Choroid plexus epithelial cell (primary cell): ENCODE results near the gene SCYL1.

ENCODE experiments used
- DNase-seq: peaks from one replicate; pipeline ENCODE4 v3.0.0-alpha.2; 2010; ENCODE audit warnings: low read depth
- H3K4me3 ChIP-seq: 2 replicates; pipeline ENCODE4 v1.5.1; 2011; ENCODE audit warnings: low read depth, mild to moderate bottlenecking, control low read depth, low read length, moderate library complexity
- CTCF ChIP-seq: conservative IDR thresholded peaks from 2 replicates; pipeline ENCODE4 v1.5.1; 2011; ENCODE audit warnings: low read depth, mild to moderate bottlenecking, control low read depth, inconsistent platforms, low read length, moderate library complexity

SCYL1 gene

GRCh38 chr11:65586676-65587075, 61.8 kb downstream of the SCYL1 start:
- H3K4me3 ChIP-seq: no peak overlapping the region
- TF ChIP-seq CTCF: no peak
- DNase-seq: peak; percentile 33
